DLD1 (cell line): ENCODE data around the gene KRT75.
"Not testable (repeated sequence)": the region's sequence is repeated elsewhere in the genome, so short reads cannot be mapped to it uniquely, and the experiment has no call there.

ENCODE experiments used
- in situ Hi-C: cut with HindIII; loops from 2 replicates; pipeline ENCODE4 v1.10.0; 2017; ENCODE audit warnings: low sequenced_read_pairs

The KRT75 gene

DNA sequence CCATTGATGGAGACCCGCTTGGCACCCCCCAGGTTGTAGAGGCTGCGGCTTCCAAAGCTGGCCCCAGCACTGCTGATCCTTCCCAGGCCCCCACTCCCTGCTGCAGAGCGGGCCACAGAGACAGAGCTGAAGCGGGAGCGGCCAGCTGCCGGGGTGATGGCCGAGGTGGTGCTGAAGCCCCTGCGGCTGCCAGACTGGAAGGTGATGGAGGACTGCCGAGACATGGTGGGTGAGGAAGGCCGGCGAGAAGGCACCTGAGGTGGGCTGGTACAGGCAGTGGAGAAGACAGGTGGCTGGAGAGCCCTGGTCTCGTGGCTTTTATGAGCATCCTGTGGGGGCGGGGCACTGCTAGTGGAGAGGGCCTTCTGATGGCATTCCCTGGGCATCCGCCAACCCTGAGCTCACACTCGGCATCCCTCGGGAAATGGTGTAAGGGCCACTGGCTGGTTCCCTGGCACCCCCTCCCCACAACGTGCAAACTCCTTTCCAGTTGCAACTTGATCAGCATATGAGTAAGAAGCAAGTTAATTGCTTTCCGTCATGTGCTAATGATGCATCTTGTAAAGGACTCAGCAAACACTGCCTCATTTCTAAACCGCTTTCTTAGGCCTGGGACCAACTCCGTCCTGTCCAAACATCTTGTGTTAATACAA, at the start of gene KRT75:
KRT75 (minus strand) TSS at position 291 of the 653 bp plus-strand sequence; CDS start at position 224, 67 bp downstream.
- in situ Hi-C loops = no loop called here

DNA sequence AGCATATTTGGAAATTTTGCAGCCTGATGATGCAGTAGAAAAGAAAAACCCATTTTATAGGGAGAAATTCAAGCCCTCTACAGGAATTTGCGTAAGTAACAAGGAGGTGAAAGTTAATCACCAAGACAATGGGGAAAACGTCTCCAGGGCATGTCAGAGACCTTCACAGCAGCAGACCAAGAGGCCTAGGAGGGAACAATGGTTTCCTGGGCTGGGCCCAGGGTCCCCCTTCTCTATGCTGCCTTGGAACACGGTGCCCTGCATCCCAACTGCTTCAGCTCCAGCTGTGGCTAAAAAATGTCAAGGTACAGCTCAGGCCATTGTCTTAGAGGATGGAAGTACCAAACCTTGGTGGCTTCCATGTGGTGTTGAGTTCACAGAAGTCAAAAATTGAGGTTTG, 45.9 kb upstream of the KRT75 start:
- in situ Hi-C loops = no loop called here

DNA sequence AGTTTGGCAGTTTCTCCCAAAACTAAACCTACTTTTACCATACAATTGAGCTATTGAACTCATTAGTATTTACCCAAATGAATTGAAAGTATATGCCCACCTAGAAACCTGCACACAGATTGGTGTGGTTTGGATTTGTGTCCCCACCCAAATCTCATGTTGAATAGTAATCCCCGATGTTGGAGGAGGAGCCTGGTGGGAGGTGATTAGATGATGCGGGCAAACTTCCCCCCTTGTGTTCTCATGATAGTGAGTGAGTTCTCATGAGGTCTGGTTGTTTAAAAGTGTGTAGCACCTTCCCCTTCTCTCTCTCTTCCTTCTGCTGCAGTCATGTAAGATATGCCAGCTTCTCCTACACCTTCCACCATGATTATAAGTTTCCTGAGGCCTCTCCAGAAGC, 43.5 kb upstream of the KRT75 start:
- in situ Hi-C loops = no loop called here

GRCh38 chr12:52474212-52474611, 40.0 kb upstream of the KRT75 start:
- in situ Hi-C loops = no loop called here

GRCh38 chr12:52473768-52474167, 39.6 kb upstream of the KRT75 start, which contains the start of gene KRT6C:
Gene KRT6C, minus strand, starts transcription at chr12:52473805. Its CDS starts 68 bp downstream, at chr12:52473737.
- in situ Hi-C loops = no loop called here

- in situ Hi-C loops = no loop called here
Measured at GRCh38 chr12:52469853-52470252, 35.7 kb upstream of the KRT75 start.

- in situ Hi-C loops = no loop called here
Measured at GRCh38 chr12:52464897-52465296, 30.7 kb upstream of the KRT75 start.

DNA sequence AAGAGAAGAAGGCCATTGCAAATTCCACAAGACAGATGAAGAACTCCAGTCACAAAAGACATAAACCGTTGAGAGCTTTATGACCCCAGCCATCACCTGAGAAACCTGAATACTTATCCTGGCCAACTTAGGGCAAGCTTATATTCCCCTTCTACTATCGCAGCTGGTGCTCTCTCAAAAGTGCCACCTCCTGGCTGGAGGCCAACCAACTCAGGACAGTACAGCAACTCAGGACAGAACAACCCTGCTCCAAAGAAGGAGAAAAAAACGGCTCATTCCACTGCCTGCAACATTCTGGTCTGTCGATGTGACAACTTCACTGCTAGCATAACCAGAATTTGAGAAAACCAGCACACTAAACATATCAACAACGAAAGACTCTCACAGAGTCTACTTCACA, 27.5 kb upstream of the KRT75 start:
- in situ Hi-C loops = no loop called here

GRCh38 chr12:52458861-52459260, 24.7 kb upstream of the KRT75 start:
- in situ Hi-C loops = no loop called here

DNA sequence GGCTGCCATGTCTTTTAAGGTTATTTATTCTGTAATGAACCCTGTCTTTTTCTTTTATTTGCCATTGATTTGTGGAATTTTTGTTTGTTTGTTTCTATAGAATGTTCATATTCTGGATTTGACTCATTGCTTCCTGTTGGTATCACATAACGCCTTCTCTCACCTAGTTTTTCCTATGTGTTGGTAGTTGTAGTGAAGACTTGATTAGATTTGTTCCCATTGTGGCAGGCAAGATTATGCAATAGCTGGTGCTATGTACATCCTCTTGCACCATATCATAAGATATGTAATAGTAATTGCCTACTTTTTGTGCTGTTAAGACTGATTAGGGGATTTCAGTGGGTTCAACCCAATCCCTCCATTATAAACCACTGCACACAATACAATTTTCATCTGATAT, 21.6 kb upstream of the KRT75 start:
- in situ Hi-C loops = no loop called here

GRCh38 chr12:52454411-52455201, 20.4 kb upstream of the KRT75 start:
- in situ Hi-C loops = no loop called here

- in situ Hi-C loops = no loop called here
Measured at GRCh38 chr12:52452101-52452500, 17.9 kb upstream of the KRT75 start, which contains the start of gene KRT6B. Gene KRT6B, minus strand, starts transcription at chr12:52452146. Its CDS starts 68 bp downstream, at chr12:52452078.

GRCh38 chr12:52448228-52448627, 14.1 kb upstream of the KRT75 start:
- in situ Hi-C loops = no loop called here

DNA sequence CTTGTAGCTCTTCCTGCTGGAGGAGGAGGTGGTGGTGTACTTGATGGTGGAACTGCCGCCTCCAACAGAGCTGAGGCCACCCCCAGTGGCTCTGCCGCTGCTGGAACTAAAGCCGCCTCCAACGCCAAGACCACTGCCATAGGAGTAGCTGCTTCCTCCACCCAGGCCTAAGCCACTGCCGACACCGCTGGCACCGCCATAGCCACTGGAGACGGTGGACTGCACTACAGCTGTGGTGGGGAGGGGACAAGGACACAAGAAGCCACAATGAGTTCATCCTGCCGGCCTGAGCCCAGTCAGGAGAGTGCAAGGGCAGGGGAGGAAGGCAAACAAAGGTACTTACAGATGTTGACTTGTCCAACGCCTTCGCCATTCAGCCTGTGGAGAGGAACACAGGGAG, 13.0 kb upstream of the KRT75 start:
- in situ Hi-C loops = not testable (repeated sequence)

GRCh38 chr12:52446367-52447045, 12.3 kb upstream of the KRT75 start:
- in situ Hi-C loops = no loop called here

GRCh38 chr12:52445876-52446275, 11.7 kb upstream of the KRT75 start:
- in situ Hi-C loops = no loop called here

GRCh38 chr12:52444647-52445595, 10.8 kb upstream of the KRT75 start:
- in situ Hi-C loops = no loop called here

- in situ Hi-C loops = no loop called here
Measured at GRCh38 chr12:52443966-52444365, 9.8 kb upstream of the KRT75 start.

DNA sequence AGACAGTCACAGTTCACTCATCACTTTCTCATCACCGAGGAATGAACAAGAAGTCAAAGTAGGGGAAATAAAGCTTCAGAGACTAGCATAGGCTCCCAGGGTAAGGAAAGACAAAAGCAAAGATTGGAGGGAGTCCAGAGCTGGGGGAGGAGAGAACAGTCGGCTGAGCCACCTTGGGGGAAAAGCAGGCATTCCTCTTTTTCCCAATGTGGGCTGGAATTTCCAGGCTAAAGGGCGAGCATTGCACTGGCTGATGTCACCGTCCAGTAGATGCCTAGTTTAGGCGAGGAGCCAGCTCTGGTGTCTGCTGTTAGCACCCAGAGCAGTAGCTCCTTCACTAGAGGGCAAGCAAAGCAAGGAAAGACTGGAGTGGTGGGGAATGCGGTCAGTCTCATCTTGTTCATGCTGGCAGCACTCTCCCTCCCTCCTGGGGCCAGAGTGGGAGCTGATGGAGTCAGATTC, 8.5 kb upstream of the KRT75 start:
- in situ Hi-C loops = no loop called here

GRCh38 chr12:52441320-52441911, 7.2 kb upstream of the KRT75 start:
- in situ Hi-C loops = no loop called here
